ENCODE measurements around the gene TSBP1. TPM values are rescaled to one million over a fixed set of nuclear protein-coding genes. Genes with fewer than 3 reads are reported as not detected.

The TSBP1 gene
- total RNA-seq, 1 experiment from 2014 or later, result not detected

- H3K9me3 Mint-ChIP-seq (ENCODE audit: unreplicated experiment), result no peaks in the 10 kb centered on the region
- no peak for DNase-seq (ENCODE audit: unreplicated experiment)
- TF ChIP-seq CTCF (IDR thresholded peaks at IDR 0.05; ENCODE audit: unreplicated experiment), result no peak
- peaks cover 91% of the 10 kb centered on the region for H3K27me3 Mint-ChIP-seq (ENCODE audit: insufficient read depth, unreplicated experiment)
- intact Hi-C loops (cut with micrococcal nuclease), result no loop called here
- H3K36me3 Mint-ChIP-seq (ENCODE audit: insufficient read depth, unreplicated experiment), result no peaks in the 10 kb centered on the region
- ChIA-PET POLR2A (interaction anchor here (0.6 to 0.7 kb wide), 2 partner anchors 7 to 13 kb away, joined by 3 read pairs; no protein-coding TSS in a partner anchor), CTCF (interaction anchor here (0.7 to 1.7 kb wide), 5 partner anchors 61 to 432 kb away, joined by 3 to 7 read pairs (median 3); partner anchors contain the start of gene TAP2)
- H3K4me1 Mint-ChIP-seq (ENCODE audit: insufficient read depth, unreplicated experiment), result no peaks in the 10 kb centered on the region
- BruUV-seq (replicated peaks), result no TSS peak
- H3K4me3 Mint-ChIP-seq (ENCODE audit: unreplicated experiment), result no peak overlapping the region
- no peak overlapping the region for H3K27ac Mint-ChIP-seq (ENCODE audit: low read depth, unreplicated experiment)
Observed at GRCh38 chr6:32406197-32406596, 34.5 kb upstream of the TSBP1 start.

- intact Hi-C loops (cut with micrococcal nuclease), result no loop called here
- no peak for TF ChIP-seq CTCF (IDR thresholded peaks at IDR 0.05; ENCODE audit: unreplicated experiment)
- Mint-ChIP-seq H3K36me3 (ENCODE audit: insufficient read depth, unreplicated experiment) (no peaks in the 10 kb centered on the region), H3K4me1 (ENCODE audit: insufficient read depth, unreplicated experiment) (no peaks in the 10 kb centered on the region), H3K9me3 (ENCODE audit: unreplicated experiment) (no peaks in the 10 kb centered on the region), H3K4me3 (ENCODE audit: unreplicated experiment) (no peak overlapping the region), H3K27ac (ENCODE audit: low read depth, unreplicated experiment) (no peak overlapping the region), H3K27me3 (ENCODE audit: insufficient read depth, unreplicated experiment) (peaks cover 89% of the 10 kb centered on the region)
- CTCF ChIA-PET, result interaction anchor here (1.7 to 2.6 kb wide), 2 partner anchors 8 to 381 kb away, joined by 7 to 15 read pairs; no protein-coding TSS in a partner anchor
- BruUV-seq (replicated peaks), result no TSS peak
- POLR2A ChIA-PET, result interaction anchor here (0.7 kb wide), 1 partner anchor 57 kb away, joined by 3 read pairs; no protein-coding TSS in a partner anchor
- DNase-seq (ENCODE audit: unreplicated experiment), result no peak
Observed at GRCh38 chr6:32405656-32406055, 34.0 kb upstream of the TSBP1 start.

DNA sequence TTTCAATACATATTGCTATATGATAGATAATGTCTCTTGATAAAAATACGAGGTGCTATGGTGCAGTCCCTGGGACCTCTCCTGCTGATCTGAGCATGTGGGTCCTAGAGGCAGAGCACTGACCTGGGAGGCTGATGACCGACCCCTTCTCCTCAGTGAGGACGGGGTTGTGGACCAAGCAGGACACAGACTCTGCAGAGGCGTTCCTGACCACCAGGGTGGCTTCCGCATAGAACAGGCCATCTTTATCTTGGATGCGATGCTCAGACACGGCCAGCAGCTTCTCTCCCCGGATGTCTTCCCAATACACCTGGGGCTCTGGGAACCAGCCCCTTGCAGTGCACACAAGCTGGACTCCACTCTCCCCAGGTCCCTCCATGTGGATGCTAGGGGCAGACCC, 31.1 kb upstream of the TSBP1 start:
- ChIA-PET POLR2A (interaction anchor here (0.7 kb wide), 1 partner anchor 388 kb away, joined by 3 read pairs; no protein-coding TSS in a partner anchor), CTCF (interaction anchor here (0.6 to 2.0 kb wide), 4 partner anchors 11 to 383 kb away, joined by 3 to 11 read pairs (median 5); no protein-coding TSS in a partner anchor)
- no TSS peak for BruUV-seq (replicated peaks)
- intact Hi-C loops (cut with micrococcal nuclease), result no loop called here
- TF ChIP-seq CTCF (IDR thresholded peaks at IDR 0.05; ENCODE audit: unreplicated experiment), result no peak
- no peak overlapping the region for H3K27ac Mint-ChIP-seq (ENCODE audit: low read depth, unreplicated experiment)
- no peak overlapping the region for H3K4me3 Mint-ChIP-seq (ENCODE audit: unreplicated experiment)
- no peaks in the 10 kb centered on the region for H3K4me1 Mint-ChIP-seq (ENCODE audit: insufficient read depth, unreplicated experiment)
- no peaks in the 10 kb centered on the region for H3K36me3 Mint-ChIP-seq (ENCODE audit: insufficient read depth, unreplicated experiment)
- DNase-seq (ENCODE audit: unreplicated experiment), result no peak
- no peaks in the 10 kb centered on the region for H3K9me3 Mint-ChIP-seq (ENCODE audit: unreplicated experiment)
- H3K27me3 Mint-ChIP-seq (ENCODE audit: insufficient read depth, unreplicated experiment), result peaks cover 97% of the 10 kb centered on the region

GRCh38 chr6:32401284-32401963, 29.7 kb upstream of the TSBP1 start:
- ChIA-PET POLR2A (interaction anchor here (1.2 kb wide), 1 partner anchor 11 kb away, joined by 6 read pairs; no protein-coding TSS in a partner anchor), CTCF (interaction anchor here (1.2 to 2.0 kb wide), 3 partner anchors 9 to 12 kb away, joined by 3 to 11 read pairs (median 3); no protein-coding TSS in a partner anchor)
- intact Hi-C loops (cut with micrococcal nuclease), result no loop called here
- DNase-seq (ENCODE audit: unreplicated experiment), result no peak
- Mint-ChIP-seq H3K4me3 (ENCODE audit: unreplicated experiment) (no peak overlapping the region), H3K27ac (ENCODE audit: low read depth, unreplicated experiment) (no peak overlapping the region), H3K9me3 (ENCODE audit: unreplicated experiment) (no peaks in the 10 kb centered on the region), H3K36me3 (ENCODE audit: insufficient read depth, unreplicated experiment) (no peaks in the 10 kb centered on the region), H3K27me3 (ENCODE audit: insufficient read depth, unreplicated experiment) (peaks cover 94% of the 10 kb centered on the region), H3K4me1 (ENCODE audit: insufficient read depth, unreplicated experiment) (peaks cover 5% of the 10 kb centered on the region)
- TF ChIP-seq CTCF (IDR thresholded peaks at IDR 0.05; ENCODE audit: unreplicated experiment), result no peak
- BruUV-seq (replicated peaks), result no TSS peak

Data from MCF 10A (cell line).